ENCODE results near the gene DGKB. TPM values are rescaled to one million over a fixed set of nuclear protein-coding genes. Genes with fewer than 3 reads are reported as not detected.

The DGKB gene
- total and polyA plus RNA-seq, 8 donors, result 0.16 to 1.3 (median 0.40) TPM

DNA sequence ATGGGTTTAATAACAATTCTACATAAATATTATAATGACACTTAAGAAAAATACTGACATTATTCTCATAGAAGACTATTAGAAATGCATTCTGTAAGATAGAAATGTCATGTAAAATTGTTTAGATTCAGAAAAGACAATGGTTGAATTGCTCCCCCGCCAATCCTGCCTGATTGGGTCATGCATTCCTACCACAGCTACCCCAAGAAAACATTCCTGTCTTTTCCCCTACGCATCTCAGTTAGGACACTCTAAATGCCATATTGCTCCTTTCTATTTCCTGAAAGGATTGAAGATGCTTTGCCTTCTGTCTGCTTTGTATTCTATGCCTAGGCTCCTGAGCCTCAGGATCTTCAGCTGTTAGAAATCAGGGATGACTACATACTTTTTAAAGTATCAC is 109.4 kb downstream of the DGKB start:
- TF ChIP-seq CTCF (IDR thresholded peaks at IDR 0.05), result no peak
- FAIRE-seq (no peak), DNase-seq (no peak), ATAC-seq (no peak)
- intact Hi-C loops (cut with DNase I), result no loop called here
- no peaks in the 10 kb centered on the region for H3K36me3 ChIP-seq
- H3K27me3 ChIP-seq, result no peaks in the 10 kb centered on the region
- WGBS, 2 donors, result 84 to 98% methylated on average over 2 of the region's 2 CpGs
- no peak overlapping the region for H3K27ac ChIP-seq
- H3K9me3 ChIP-seq, result no peaks in the 10 kb centered on the region
- H3K4me3 ChIP-seq, result no peak overlapping the region
- H3K4me1 ChIP-seq, result no peaks in the 10 kb centered on the region

DNA sequence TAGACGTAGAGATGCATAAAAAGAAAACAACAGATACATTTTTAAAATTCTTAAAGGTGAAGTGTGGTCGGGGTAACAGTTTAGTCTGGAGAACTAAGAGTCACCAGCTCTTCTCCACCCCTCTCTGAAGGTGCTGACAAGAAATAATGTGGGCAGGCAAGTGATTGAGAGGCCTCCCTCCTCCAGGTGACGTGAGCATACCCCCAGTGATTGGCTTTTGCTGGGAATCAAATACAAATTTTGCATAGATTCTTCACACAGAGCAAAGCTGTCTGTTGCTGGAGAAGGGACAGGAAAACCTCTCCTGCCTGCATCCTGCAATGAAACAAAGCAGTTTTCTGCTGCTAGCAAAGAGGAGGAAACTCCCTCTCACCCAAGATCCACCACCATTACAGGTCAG is 115.0 kb downstream of the DGKB start:
- no peak for TF ChIP-seq CTCF (IDR thresholded peaks at IDR 0.05)
- FAIRE-seq, result no peak
- no peak overlapping the region for H3K27ac ChIP-seq
- no peak overlapping the region for H3K4me3 ChIP-seq
- H3K9me3 ChIP-seq, result no peaks in the 10 kb centered on the region
- H3K4me1 ChIP-seq, result no peaks in the 10 kb centered on the region
- WGBS, 2 donors, result 61% methylated on average over 3 of the region's 3 CpGs
- ATAC-seq, result no peak
- no peaks in the 10 kb centered on the region for H3K27me3 ChIP-seq
- no peak for DNase-seq
- intact Hi-C loops (cut with DNase I), result no loop called here
- no peaks in the 10 kb centered on the region for H3K36me3 ChIP-seq

- WGBS, 2 donors, result 88 to 94% methylated on average over 9 of the region's 9 CpGs
Measured at GRCh38 chr7:14786314-14786895, 116.1 kb downstream of the DGKB start.

DNA sequence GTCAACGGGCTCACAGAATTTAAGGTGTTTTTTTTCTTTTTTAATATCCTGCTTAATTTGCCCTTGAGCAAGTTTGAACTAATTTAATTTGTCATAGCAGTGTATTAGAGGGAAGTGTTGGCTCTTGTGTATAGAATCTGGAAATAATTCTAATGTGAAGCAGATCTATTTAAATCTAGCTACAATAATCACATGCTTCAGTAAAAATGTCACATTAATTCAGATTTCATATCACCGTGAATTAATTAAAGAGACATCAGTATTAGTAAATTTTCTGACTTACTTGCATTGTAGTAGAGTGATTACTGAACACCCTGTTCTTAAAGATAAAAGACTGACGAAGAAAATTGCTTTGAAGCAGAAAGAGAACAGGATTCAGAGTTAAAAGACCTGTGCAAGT is 124.7 kb downstream of the DGKB start:
- Histone ChIP-seq H3K4me3 (no peak overlapping the region), H3K9me3 (no peaks in the 10 kb centered on the region), H3K36me3 (no peaks in the 10 kb centered on the region), H3K4me1 (no peaks in the 10 kb centered on the region), H3K27me3 (no peaks in the 10 kb centered on the region), H3K27ac (no peak overlapping the region)
- DNase-seq (no peak), ATAC-seq (no peak), FAIRE-seq (no peak)
- no peak for TF ChIP-seq CTCF (IDR thresholded peaks at IDR 0.05)
- intact Hi-C loops (cut with DNase I), result no loop called here
- 88 to 89% methylated on average over 3 of the region's 3 CpGs for WGBS, 2 donors

More at GRCh38 chr7:14786314-14786895, 116.1 kb downstream of the DGKB start:
- TF ChIP-seq CTCF (IDR thresholded peaks at IDR 0.05), result no peak
- H3K9me3 ChIP-seq, result no peaks in the 10 kb centered on the region
- intact Hi-C loops (cut with DNase I), result no loop called here
- no peak overlapping the region for H3K4me3 ChIP-seq
- no peak for ATAC-seq
- no peaks in the 10 kb centered on the region for H3K4me1 ChIP-seq
- no peaks in the 10 kb centered on the region for H3K36me3 ChIP-seq
- no peaks in the 10 kb centered on the region for H3K27me3 ChIP-seq
- H3K27ac ChIP-seq, result no peak overlapping the region
- no peak for FAIRE-seq
- peak in 1 of 6 donors; percentile 21 for DNase-seq

GRCh38 chr7:14776266-14776665 is 126.3 kb downstream of the DGKB start:
- Histone ChIP-seq H3K4me1 (no peaks in the 10 kb centered on the region), H3K4me3 (no peak overlapping the region), H3K27me3 (no peaks in the 10 kb centered on the region), H3K27ac (no peak overlapping the region), H3K9me3 (no peaks in the 10 kb centered on the region), H3K36me3 (no peaks in the 10 kb centered on the region)
- WGBS, 2 donors, result 56 to 65% methylated on average over 2 of the region's 2 CpGs
- ATAC-seq (no peak), FAIRE-seq (no peak), DNase-seq (peak in 1 of 6 donors; percentile 17)
- no peak for TF ChIP-seq CTCF (IDR thresholded peaks at IDR 0.05)
- intact Hi-C loops (cut with DNase I), result no loop called here
